Subcutaneous abdominal adipose tissue (tissue), 5 donors: ENCODE measurements around the gene ANKRD22.
A peak's percentile ranks its signal among the peaks of the same experiment; 100 is the strongest.

Source experiments
- H3K27ac ChIP-seq: one replicate; pipeline ENCODE4 v1.7.0; 2013; ENCODE audit warnings: low read depth, mild to moderate bottlenecking, inconsistent platforms, low read length, moderate library complexity
- H3K27me3 ChIP-seq, 5 donors: one replicate each; pipeline ENCODE4 v1.7.0; 2013; ENCODE audit warnings: low read length in 5 of 5, inconsistent platforms in 1 of 5; ENCODE audit not compliant: control insufficient read depth in 5 of 5, insufficient read depth in 4 of 5
- H3K36me3 ChIP-seq, 5 donors: one replicate each; pipeline ENCODE4 v1.7.0; 2013; ENCODE audit warnings: low read length in 5 of 5; ENCODE audit not compliant: control insufficient read depth in 5 of 5, insufficient read depth in 5 of 5
- H3K4me1 ChIP-seq, 5 donors: one replicate each; pipeline ENCODE4 v1.7.0; 2013; ENCODE audit warnings: low read length in 5 of 5, mild to moderate bottlenecking in 3 of 5, moderate library complexity in 1 of 5; ENCODE audit not compliant: control insufficient read depth in 5 of 5, insufficient read depth in 5 of 5
- H3K4me3 ChIP-seq, 5 donors: one replicate each; pipeline ENCODE4 v1.7.0; 2013; ENCODE audit warnings: low read length in 5 of 5, low read depth in 1 of 5
- H3K9ac ChIP-seq, 5 donors: one replicate each; pipeline ENCODE4 v1.7.0; 2013; ENCODE audit warnings: low read length in 5 of 5, mild to moderate bottlenecking in 4 of 5, moderate library complexity in 3 of 5
- H3K9me3 ChIP-seq, 5 donors: one replicate each; pipeline ENCODE4 v1.7.0; 2013; ENCODE audit warnings: low read length in 5 of 5; ENCODE audit not compliant: control insufficient read depth in 5 of 5
- donor health status: healthy.
- donor health status: healthy.
- donor health status: healthy.
- donor health status: healthy.
- donor health status: healthy.

ANKRD22 gene

DNA sequence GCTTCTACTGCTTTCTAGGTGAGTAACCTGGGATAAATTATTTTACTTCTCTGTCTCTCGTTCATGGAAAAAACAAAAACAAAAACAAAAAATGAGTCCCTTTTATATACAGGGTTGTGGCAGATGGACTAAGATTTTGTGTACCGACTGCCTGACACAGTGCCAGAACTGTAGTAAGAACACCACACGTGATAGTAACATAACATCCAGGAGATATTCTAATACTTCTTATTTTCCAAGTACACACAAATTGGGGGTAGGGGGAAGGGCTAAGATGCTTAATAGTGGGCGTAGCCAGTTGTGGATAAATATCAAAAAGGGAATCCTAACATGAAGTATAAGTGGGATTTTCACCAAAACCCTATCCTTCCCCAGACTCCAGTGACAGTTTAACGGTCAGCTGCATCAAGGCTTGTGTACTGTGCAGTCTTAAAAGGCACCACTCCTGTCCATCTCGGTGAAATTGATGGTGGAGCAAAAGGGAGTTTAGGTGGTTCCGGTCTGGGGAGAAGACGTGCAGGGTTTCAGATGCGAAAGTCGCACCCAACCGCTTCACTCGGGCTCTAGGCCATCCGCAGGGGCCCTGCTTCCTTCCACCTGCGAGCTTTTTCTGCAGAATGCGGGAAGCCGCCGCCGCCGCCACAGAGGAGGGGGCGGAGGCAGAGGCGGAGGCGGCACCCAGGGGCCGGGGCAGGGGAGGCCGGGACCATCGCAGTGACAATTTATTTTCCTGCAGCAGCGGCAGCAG lies 28.1 kb upstream of the ANKRD22 start, which contains the start of gene STAMBPL1:
STAMBPL1 (plus strand) TSS at position 712 of the 748 bp plus-strand sequence. CDS start 21,464 bp downstream, outside the sequence.
- H3K4me3 ChIP-seq: peak within 1 kb of the TSS; percentile 85 to 96 (median 89)
- peak within 1 kb of the TSS; percentile 93 for H3K27ac ChIP-seq
- H3K9ac ChIP-seq: peak within 1 kb of the TSS; percentile 13 to 90 (median 87)
- H3K27me3 ChIP-seq: no peaks in the 10 kb centered on the region
- peaks cover 4 to 39% (median 34%) of the 10 kb centered on the region in 5 donors for H3K4me1 ChIP-seq
- H3K36me3 ChIP-seq: no peaks in the 10 kb centered on the region
- H3K9me3 ChIP-seq: no peaks in the 10 kb centered on the region

DNA sequence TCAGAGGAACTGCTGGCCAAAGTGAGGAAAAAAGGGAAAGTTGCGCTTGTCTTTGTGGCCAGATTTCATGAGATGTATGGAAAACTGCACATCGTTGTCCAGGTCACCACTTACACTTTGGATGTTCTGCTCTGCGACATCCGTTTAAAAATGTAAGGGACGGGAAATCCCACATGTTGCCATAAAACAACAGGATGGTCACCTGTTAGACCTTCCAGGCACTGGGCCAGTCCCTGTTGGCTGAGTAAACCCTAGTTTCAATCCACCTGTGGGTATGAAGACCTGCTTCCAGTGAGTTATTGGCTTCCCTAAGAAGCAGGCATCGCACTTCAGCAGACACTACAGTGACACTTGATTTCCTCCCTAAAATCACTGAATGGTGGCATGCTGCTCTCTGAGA lies 25.7 kb upstream of the ANKRD22 start:
- H3K9me3 ChIP-seq: no peaks in the 10 kb centered on the region
- H3K4me1 ChIP-seq: peaks cover 4 to 36% (median 26%) of the 10 kb centered on the region in 5 donors
- H3K27ac ChIP-seq: no peak overlapping the region
- no peaks in the 10 kb centered on the region for H3K36me3 ChIP-seq
- no peak overlapping the region for H3K4me3 ChIP-seq
- no peak overlapping the region for H3K9ac ChIP-seq
- no peaks in the 10 kb centered on the region for H3K27me3 ChIP-seq

DNA sequence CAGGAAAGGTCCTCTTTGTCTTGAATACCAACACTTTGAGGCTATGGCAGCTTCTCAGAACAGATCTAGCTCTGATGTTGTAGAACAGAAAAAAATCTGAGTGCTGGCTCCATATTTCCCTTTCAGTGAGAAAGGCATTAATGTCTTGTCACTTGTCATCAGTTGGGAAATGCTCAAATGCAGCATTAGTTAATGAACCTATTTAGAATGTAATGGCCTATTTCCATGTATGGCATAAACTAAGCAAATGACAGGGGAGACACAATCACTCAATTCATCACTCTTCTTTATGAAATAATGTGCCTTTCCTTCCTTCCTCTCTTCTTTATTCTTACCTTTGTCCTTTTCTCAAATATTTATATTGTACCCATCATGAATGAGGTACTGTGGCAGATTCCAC lies 23.4 kb upstream of the ANKRD22 start:
- Histone ChIP-seq H3K27me3 (no peaks in the 10 kb centered on the region), H3K36me3 (no peaks in the 10 kb centered on the region), H3K4me1 (peaks cover 0 to 20% (median 10%) of the 10 kb centered on the region in 5 donors), H3K4me3 (no peak overlapping the region), H3K9ac (no peak overlapping the region), H3K9me3 (no peaks in the 10 kb centered on the region), H3K27ac (no peak overlapping the region)

DNA sequence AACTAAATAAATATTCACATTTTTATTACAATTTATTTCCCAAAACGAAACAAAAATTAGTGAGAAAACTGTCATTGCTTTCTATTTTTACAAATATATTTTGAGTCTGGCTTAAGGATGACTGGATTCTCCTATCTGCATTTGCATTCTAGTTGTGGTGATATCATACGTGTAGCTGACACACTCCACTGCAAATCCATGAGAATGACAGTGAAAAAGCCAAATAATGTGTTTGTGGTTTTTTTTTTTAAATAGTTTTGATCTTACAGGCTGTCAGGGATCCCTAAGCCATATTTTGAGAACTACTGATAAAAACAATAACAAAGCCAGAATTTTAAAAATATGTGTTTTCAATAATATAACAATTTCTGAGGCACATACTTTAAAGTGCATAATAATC lies 22.6 kb upstream of the ANKRD22 start:
- Histone ChIP-seq H3K4me3 (no peak overlapping the region), H3K9ac (no peak overlapping the region), H3K27ac (no peak overlapping the region), H3K9me3 (no peaks in the 10 kb centered on the region), H3K27me3 (no peaks in the 10 kb centered on the region), H3K4me1 (peaks cover 0 to 12% (median 3%) of the 10 kb centered on the region in 5 donors), H3K36me3 (no peaks in the 10 kb centered on the region)

DNA sequence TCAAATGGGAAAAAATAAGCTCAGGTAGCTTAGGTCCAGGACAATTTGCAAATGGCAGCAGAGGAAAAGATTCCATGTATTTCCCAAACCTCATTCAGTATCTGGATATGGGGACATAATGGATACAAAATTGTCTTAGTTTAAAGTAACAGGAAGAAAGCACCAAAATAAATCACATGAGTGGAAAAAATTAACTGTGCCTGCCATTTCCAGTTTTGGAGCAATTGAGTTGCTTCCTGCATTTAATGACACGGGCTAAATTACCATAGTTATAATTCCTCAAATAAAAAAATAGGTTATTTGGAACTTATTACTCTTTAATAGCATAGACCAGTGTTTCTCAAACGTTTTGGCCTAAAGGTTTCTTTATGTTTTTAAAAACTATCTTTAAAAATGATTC lies 22.1 kb upstream of the ANKRD22 start:
- H3K9me3 ChIP-seq: no peaks in the 10 kb centered on the region
- no peak overlapping the region for H3K9ac ChIP-seq
- no peaks in the 10 kb centered on the region for H3K27me3 ChIP-seq
- H3K4me3 ChIP-seq: no peak overlapping the region
- no peaks in the 10 kb centered on the region for H3K36me3 ChIP-seq
- H3K4me1 ChIP-seq: peaks cover 0 to 9% (median 0%) of the 10 kb centered on the region in 5 donors
- no peak overlapping the region for H3K27ac ChIP-seq

DNA sequence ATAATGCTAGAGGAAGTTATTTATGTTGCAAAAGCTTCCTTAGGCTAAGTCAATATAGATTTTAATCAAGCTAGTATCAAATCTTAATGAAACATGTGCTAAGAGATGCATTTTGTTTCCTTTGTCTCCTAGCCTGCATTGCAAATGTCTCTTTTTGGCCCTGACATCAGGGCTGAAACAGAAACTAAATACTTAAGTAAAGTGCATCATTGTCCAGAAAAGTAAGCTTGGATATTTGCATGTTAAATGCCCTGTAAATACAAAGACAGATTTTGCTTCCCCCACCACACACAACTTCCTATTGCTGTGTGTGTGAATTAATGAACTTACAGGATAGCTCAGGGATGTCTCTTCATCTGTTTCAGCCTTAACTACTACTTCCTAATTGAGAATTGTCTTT lies 18.4 kb upstream of the ANKRD22 start:
- no peak overlapping the region for H3K4me3 ChIP-seq
- H3K27ac ChIP-seq: no peak overlapping the region
- no peak overlapping the region for H3K9ac ChIP-seq
- peaks cover 0 to 4% (median 4%) of the 10 kb centered on the region in 5 donors for H3K4me1 ChIP-seq
- H3K36me3 ChIP-seq: no peaks in the 10 kb centered on the region
- H3K27me3 ChIP-seq: no peaks in the 10 kb centered on the region
- H3K9me3 ChIP-seq: no peaks in the 10 kb centered on the region

DNA sequence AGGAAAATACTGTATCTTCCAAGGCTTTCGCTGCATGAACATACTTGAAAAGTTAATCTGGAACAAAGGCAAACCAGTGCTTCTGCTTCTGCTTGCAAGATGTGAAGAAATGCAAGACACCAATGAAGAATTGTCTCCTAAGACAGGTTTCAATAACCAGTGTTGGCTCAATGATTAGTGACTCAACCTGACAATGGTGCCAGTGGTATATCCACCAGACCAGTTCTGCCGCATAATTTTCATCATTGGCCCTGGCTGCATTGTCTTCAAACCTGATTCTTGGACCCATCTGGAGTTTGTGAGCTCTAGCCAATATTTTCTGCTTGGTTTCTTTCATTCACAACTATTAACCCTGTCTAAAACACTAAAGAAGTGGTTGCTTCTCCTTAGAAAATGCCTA lies 14.8 kb upstream of the ANKRD22 start:
- no peaks in the 10 kb centered on the region for H3K9me3 ChIP-seq
- H3K27ac ChIP-seq: no peak overlapping the region
- no peak overlapping the region for H3K4me3 ChIP-seq
- H3K9ac ChIP-seq: no peak overlapping the region
- H3K4me1 ChIP-seq: peaks cover 0 to 4% (median 0%) of the 10 kb centered on the region in 5 donors
- H3K27me3 ChIP-seq: no peaks in the 10 kb centered on the region
- H3K36me3 ChIP-seq: no peaks in the 10 kb centered on the region

DNA sequence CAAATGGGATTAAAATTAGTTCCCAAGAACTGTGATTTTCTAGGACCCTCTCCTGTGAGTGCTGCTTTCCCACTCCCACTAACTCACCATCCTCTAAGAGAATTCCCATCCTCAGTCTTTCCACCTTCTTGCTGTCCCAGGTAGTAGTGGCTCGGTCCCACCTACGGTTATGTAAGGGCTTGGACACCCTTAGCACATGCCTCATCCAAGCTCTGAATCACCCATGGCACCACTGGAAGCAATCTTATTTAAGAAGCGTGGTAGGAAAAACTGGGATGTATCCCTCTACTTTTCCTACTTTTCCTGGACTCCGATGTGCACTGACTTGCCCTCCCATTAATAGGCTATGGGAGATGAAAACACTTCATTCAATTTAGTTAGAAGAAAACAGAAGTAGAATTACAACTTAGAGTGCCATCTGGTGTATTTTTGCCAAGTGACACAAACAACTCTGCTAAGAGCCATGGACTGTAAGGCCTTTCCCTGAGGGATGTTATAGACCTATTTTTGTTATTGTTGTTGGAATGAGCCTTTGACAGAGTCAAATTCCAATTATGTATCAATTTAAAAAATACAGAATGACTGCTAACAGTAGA lies 13.7 kb upstream of the ANKRD22 start:
- Histone ChIP-seq H3K4me3 (no peak overlapping the region), H3K27me3 (no peaks in the 10 kb centered on the region), H3K4me1 (peaks cover 0 to 4% (median 0%) of the 10 kb centered on the region in 5 donors), H3K9ac (peak overlapping the region in 1 of 5 donors; percentile 39), H3K9me3 (no peaks in the 10 kb centered on the region), H3K27ac (no peak overlapping the region), H3K36me3 (no peaks in the 10 kb centered on the region)

DNA sequence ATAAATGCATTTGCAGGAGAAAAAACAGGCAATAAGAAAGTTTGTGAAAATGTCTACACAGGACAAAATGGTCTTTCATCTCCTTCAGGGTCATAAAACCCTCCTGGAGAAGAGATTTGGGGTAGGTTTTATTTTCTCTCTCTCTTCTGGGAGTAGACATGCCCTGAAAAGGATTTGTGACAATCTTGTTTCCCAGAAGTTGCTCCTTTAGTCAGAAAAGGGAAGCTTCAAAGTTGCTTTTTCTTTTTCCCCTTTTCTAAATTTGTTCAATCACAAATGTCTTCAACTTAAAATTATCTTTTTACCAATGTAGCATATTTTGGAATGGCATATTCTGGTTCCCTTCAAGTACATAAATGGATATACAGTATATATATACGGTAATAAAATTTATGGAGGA lies 9.4 kb upstream of the ANKRD22 start:
- no peak overlapping the region for H3K27ac ChIP-seq
- no peaks in the 10 kb centered on the region for H3K36me3 ChIP-seq
- no peaks in the 10 kb centered on the region for H3K27me3 ChIP-seq
- H3K4me1 ChIP-seq: peaks cover 0 to 4% (median 0%) of the 10 kb centered on the region in 5 donors
- no peak overlapping the region for H3K4me3 ChIP-seq
- no peaks in the 10 kb centered on the region for H3K9me3 ChIP-seq
- H3K9ac ChIP-seq: no peak overlapping the region

DNA sequence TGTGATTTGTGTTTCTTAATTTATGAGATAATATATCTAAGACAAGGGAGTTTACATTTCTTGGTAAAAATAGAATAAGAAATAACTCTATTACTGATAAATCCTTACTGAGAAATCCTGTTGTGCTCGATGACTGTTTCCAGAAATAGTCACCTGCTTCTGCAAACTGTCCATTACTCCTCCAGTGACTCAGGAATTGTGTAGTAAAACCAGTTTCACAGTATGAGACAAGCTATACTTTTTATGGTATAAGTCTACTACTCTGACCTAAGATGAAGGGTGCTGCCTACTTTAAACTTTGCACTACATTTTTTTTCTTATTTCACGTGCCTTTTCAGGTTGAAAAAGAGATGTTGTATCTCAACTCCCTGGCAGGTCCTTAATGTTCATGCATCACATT lies 6.8 kb upstream of the ANKRD22 start:
- H3K27ac ChIP-seq: no peak overlapping the region
- no peak overlapping the region for H3K4me3 ChIP-seq
- no peak overlapping the region for H3K9ac ChIP-seq
- no peaks in the 10 kb centered on the region for H3K36me3 ChIP-seq
- no peaks in the 10 kb centered on the region for H3K27me3 ChIP-seq
- H3K9me3 ChIP-seq: no peaks in the 10 kb centered on the region
- peaks cover 0 to 5% (median 0%) of the 10 kb centered on the region in 5 donors for H3K4me1 ChIP-seq
